ENCODE results near the gene NKAIN2. TPM values are rescaled to one million over a fixed set of nuclear protein-coding genes. Genes with fewer than 3 reads are reported as not detected.

NKAIN2 gene
- total RNA-seq, 1 experiment from 2014 or later: 2.7 TPM

DNA sequence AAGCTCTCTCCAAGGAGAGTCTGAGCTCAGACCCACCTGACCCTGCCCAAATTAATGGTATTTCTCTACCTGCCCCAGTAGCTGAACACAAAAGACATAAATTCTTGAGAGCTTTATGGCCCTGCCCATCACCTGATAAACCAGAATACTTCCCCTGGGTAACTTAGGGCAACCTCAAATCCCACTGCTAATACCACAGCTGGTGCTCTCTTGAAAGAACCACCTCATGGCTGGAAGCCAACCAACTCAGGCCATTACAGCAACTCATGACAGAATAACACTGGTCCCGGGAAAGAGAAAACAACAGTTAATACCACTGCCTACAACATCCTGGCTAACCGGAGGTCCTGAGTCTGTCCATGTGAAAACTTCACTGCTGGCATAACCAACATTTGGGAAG lies 328.6 kb downstream of the NKAIN2 start:
- ChIA-PET POLR2A (no interaction called here), CTCF (interaction anchor here (0.8 kb wide), 1 partner anchor 13 kb away, joined by 4 read pairs; no protein-coding TSS in a partner anchor)
- no TSS peak for BruUV-seq (replicated peaks)
- no peaks in the 10 kb centered on the region for H3K36me3 Mint-ChIP-seq (ENCODE audit: insufficient read depth, unreplicated experiment)
- H3K27ac Mint-ChIP-seq (ENCODE audit: low read depth, unreplicated experiment): no peak overlapping the region
- intact Hi-C loops (cut with micrococcal nuclease): no loop called here
- peak; percentile 39 for DNase-seq (ENCODE audit: unreplicated experiment)
- TF ChIP-seq, protein P1, sequence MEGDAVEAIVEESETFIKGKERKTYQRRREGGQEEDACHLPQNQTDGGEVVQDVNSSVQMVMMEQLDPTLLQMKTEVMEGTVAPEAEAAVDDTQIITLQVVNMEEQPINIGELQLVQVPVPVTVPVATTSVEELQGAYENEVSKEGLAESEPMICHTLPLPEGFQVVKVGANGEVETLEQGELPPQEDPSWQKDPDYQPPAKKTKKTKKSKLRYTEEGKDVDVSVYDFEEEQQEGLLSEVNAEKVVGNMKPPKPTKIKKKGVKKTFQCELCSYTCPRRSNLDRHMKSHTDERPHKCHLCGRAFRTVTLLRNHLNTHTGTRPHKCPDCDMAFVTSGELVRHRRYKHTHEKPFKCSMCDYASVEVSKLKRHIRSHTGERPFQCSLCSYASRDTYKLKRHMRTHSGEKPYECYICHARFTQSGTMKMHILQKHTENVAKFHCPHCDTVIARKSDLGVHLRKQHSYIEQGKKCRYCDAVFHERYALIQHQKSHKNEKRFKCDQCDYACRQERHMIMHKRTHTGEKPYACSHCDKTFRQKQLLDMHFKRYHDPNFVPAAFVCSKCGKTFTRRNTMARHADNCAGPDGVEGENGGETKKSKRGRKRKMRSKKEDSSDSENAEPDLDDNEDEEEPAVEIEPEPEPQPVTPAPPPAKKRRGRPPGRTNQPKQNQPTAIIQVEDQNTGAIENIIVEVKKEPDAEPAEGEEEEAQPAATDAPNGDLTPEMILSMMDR (IDR thresholded peaks at IDR 0.05; ENCODE audit: unreplicated experiment): no peak
- H3K9me3 Mint-ChIP-seq (ENCODE audit: unreplicated experiment): peaks cover 8% of the 10 kb centered on the region
- H3K4me3 Mint-ChIP-seq (ENCODE audit: unreplicated experiment): no peak overlapping the region
- no peaks in the 10 kb centered on the region for H3K4me1 Mint-ChIP-seq (ENCODE audit: insufficient read depth, unreplicated experiment)
- H3K27me3 Mint-ChIP-seq (ENCODE audit: insufficient read depth, unreplicated experiment): no peaks in the 10 kb centered on the region

DNA sequence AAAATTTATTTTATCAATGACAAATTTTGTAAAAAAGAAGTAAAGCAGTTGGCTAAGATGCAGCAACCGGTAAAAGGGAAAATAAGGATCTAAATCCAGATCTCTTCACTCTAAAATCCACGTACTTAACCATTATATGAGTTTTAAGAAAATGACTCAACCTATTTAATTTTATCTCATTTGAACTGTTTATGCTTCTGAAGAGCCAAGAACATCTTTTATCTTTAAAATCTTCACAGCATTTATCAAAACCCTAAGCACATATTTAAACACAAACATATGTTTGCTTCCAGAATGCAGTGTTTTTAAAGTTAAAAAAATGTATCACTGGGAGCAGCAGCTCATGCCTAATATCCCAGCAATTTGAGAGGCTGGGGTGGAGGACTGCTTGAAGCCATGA lies 339.2 kb downstream of the NKAIN2 start:
- no peak overlapping the region for H3K4me3 Mint-ChIP-seq (ENCODE audit: unreplicated experiment)
- intact Hi-C loops (cut with micrococcal nuclease): no loop called here

GRCh38 chr6:124143435-124143834 lies 339.8 kb downstream of the NKAIN2 start:
- Mint-ChIP-seq H3K4me1 (ENCODE audit: insufficient read depth, unreplicated experiment) (no peaks in the 10 kb centered on the region), H3K36me3 (ENCODE audit: insufficient read depth, unreplicated experiment) (no peaks in the 10 kb centered on the region), H3K4me3 (ENCODE audit: unreplicated experiment) (no peak overlapping the region), H3K27ac (ENCODE audit: low read depth, unreplicated experiment) (no peak overlapping the region), H3K27me3 (ENCODE audit: insufficient read depth, unreplicated experiment) (no peaks in the 10 kb centered on the region), H3K9me3 (ENCODE audit: unreplicated experiment) (no peaks in the 10 kb centered on the region)
- intact Hi-C loops (cut with micrococcal nuclease): no loop called here
- ChIA-PET CTCF (interaction anchor here (0.6 kb wide), 1 partner anchor 1121 kb away, joined by 3 read pairs; no protein-coding TSS in a partner anchor), POLR2A (no interaction called here)
- no TSS peak for BruUV-seq (replicated peaks)
- TF ChIP-seq, protein P1 (IDR thresholded peaks at IDR 0.05; ENCODE audit: unreplicated experiment): no peak
- DNase-seq (ENCODE audit: unreplicated experiment): no peak

More for the DNA sequence above, 339.2 kb downstream of the NKAIN2 start:
- Mint-ChIP-seq H3K9me3 (ENCODE audit: unreplicated experiment) (no peaks in the 10 kb centered on the region), H3K4me1 (ENCODE audit: insufficient read depth, unreplicated experiment) (no peaks in the 10 kb centered on the region), H3K27me3 (ENCODE audit: insufficient read depth, unreplicated experiment) (no peaks in the 10 kb centered on the region), H3K36me3 (ENCODE audit: insufficient read depth, unreplicated experiment) (no peaks in the 10 kb centered on the region), H3K27ac (ENCODE audit: low read depth, unreplicated experiment) (no peak overlapping the region)
- TF ChIP-seq, protein P1 (IDR thresholded peaks at IDR 0.05; ENCODE audit: unreplicated experiment): no peak
- CTCF ChIA-PET: no interaction called here
- BruUV-seq (replicated peaks): no TSS peak
- no peak for DNase-seq (ENCODE audit: unreplicated experiment)
- POLR2A ChIA-PET: no interaction called here

DNA sequence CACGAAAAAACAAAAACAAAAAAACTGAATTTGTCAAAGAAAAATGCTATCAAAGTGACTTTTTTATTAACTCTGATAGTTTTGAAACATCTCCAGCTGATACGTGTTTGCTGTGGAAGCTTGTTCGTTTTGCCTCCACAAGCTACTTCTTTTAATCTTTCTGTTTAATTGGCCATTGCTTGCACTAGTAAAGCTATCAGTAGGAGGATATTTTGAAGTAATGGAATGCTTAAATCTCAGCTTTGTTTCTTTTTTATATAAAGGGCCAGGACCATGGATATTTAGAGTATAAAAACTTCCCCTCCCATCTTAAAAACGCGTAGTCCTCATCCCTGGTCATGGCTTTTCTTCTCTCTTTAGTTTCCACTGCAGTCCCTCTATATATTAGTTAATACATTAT lies 344.0 kb downstream of the NKAIN2 start:
- H3K27ac Mint-ChIP-seq (ENCODE audit: low read depth, unreplicated experiment): no peak overlapping the region
- H3K4me1 Mint-ChIP-seq (ENCODE audit: insufficient read depth, unreplicated experiment): no peaks in the 10 kb centered on the region
- intact Hi-C loops (cut with micrococcal nuclease): no loop called here
- H3K27me3 Mint-ChIP-seq (ENCODE audit: insufficient read depth, unreplicated experiment): no peaks in the 10 kb centered on the region
- TF ChIP-seq, protein P1 (IDR thresholded peaks at IDR 0.05; ENCODE audit: unreplicated experiment): no peak
- BruUV-seq (replicated peaks): no TSS peak
- DNase-seq (ENCODE audit: unreplicated experiment): no peak
- CTCF ChIA-PET: interaction anchor here (0.8 kb wide), 1 partner anchor 14 kb away, joined by 3 read pairs; no protein-coding TSS in a partner anchor
- POLR2A ChIA-PET: interaction anchor here (0.8 kb wide), 1 partner anchor 30 kb away, joined by 3 read pairs; no protein-coding TSS in a partner anchor
- H3K9me3 Mint-ChIP-seq (ENCODE audit: unreplicated experiment): no peaks in the 10 kb centered on the region
- no peak overlapping the region for H3K4me3 Mint-ChIP-seq (ENCODE audit: unreplicated experiment)
- no peaks in the 10 kb centered on the region for H3K36me3 Mint-ChIP-seq (ENCODE audit: insufficient read depth, unreplicated experiment)
